ENCODE measurements around the gene SLC35B2.

DNA sequence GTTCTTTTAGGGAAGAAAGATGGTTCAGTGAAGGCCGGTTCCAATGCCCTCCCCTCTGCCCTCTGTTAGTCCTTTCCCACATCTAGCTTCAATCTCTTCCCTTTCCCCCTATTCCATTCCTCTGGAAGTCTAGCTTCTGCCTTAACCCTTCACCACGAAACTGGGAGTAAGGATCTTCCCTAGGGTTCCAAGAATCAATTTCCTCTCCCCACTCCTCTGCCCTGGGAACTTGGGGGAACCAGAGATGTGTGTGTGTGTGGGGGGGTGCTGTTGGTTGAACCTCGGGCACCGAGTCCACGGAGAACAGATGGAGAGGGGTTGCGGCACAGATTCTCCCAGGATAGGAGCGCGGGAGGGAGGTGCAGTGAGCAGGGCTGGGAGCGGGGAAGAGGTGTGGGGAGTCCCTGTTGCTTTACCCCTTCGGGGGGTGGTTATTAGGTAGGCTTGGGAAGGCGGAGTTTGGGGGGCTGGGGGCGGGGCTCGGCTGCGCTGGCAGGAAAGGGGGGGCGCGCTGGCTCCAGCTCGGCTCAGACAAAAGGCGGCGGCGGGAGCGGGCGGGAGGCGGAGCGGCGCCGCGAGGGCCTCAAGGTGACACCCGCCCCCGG, 12.7 kb upstream of the SLC35B2 start, which contains the start of gene TMEM151B:
- no peak for TF ChIP-seq TARDBP (IDR thresholded peaks at IDR 0.05; ENCODE audit: borderline replicate concordance)
- no peak for TF ChIP-seq MEF2B (IDR thresholded peaks at IDR 0.05; ENCODE audit: partially characterized antibody, poor library complexity, severe bottlenecking)
- TF ChIP-seq IKZF1 (conservative IDR thresholded peaks at IDR 0.05): no peak
- TF ChIP-seq POLR2A (IDR thresholded peaks at IDR 0.05; ENCODE audit: low read depth, low read length): no peak
- TF ChIP-seq, protein P1, sequence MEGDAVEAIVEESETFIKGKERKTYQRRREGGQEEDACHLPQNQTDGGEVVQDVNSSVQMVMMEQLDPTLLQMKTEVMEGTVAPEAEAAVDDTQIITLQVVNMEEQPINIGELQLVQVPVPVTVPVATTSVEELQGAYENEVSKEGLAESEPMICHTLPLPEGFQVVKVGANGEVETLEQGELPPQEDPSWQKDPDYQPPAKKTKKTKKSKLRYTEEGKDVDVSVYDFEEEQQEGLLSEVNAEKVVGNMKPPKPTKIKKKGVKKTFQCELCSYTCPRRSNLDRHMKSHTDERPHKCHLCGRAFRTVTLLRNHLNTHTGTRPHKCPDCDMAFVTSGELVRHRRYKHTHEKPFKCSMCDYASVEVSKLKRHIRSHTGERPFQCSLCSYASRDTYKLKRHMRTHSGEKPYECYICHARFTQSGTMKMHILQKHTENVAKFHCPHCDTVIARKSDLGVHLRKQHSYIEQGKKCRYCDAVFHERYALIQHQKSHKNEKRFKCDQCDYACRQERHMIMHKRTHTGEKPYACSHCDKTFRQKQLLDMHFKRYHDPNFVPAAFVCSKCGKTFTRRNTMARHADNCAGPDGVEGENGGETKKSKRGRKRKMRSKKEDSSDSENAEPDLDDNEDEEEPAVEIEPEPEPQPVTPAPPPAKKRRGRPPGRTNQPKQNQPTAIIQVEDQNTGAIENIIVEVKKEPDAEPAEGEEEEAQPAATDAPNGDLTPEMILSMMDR (IDR thresholded peaks at IDR 0.05 in 2 of 3, conservative IDR thresholded peaks at IDR 0.05 in 1 of 3; ENCODE audit: control insufficient read depth in 2 of 3, extremely low read depth in 1 of 3, insufficient read depth in 1 of 3, low read depth in 3 of 3, low read length in 3 of 3): no peak
- TF ChIP-seq EGR1 (IDR thresholded peaks at IDR 0.05; ENCODE audit: borderline replicate concordance in 1 of 2, low read depth in 2 of 2, low read length in 2 of 2): no peak
- no peak for TF ChIP-seq GATAD2B (conservative IDR thresholded peaks at IDR 0.05; ENCODE audit: low read depth)
- TF ChIP-seq, protein P2, sequence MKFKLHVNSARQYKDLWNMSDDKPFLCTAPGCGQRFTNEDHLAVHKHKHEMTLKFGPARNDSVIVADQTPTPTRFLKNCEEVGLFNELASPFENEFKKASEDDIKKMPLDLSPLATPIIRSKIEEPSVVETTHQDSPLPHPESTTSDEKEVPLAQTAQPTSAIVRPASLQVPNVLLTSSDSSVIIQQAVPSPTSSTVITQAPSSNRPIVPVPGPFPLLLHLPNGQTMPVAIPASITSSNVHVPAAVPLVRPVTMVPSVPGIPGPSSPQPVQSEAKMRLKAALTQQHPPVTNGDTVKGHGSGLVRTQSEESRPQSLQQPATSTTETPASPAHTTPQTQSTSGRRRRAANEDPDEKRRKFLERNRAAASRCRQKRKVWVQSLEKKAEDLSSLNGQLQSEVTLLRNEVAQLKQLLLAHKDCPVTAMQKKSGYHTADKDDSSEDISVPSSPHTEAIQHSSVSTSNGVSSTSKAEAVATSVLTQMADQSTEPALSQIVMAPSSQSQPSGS (IDR thresholded peaks at IDR 0.05; ENCODE audit: low read length): no peak

Data from GM12878 (cell line).